T-helper 1 cell treated with Interleukin-12 subunit alpha and Interleukin-12 subunit beta and Interleukin-4 antibody, amounts not matched to agents 30 μg/mL and 1 μg/mL, for 36 hours (primary cell): ENCODE data around the gene CSTA.

Source experiments
- H3K27ac Mint-ChIP-seq: one replicate; pipeline ENCODE4 v1.8.0; 2021; ENCODE audit warnings: mild to moderate bottlenecking, mixed read lengths
- H3K27me3 Mint-ChIP-seq: one replicate; pipeline ENCODE4 v1.8.0; 2021; ENCODE audit warnings: low read depth, mixed read lengths
- H3K36me3 Mint-ChIP-seq: one replicate; pipeline ENCODE4 v1.8.0; 2021; ENCODE audit warnings: low read depth, mixed read lengths
- H3K4me1 Mint-ChIP-seq: one replicate; pipeline ENCODE4 v1.8.0; 2021; ENCODE audit warnings: low read depth, mixed read lengths
- H3K4me3 Mint-ChIP-seq: one replicate; pipeline ENCODE4 v1.8.0; 2021; ENCODE audit warnings: mild to moderate bottlenecking, moderate library complexity, mixed read lengths
- H3K9me3 Mint-ChIP-seq: one replicate; pipeline ENCODE4 v1.8.0; 2021; ENCODE audit warnings: mixed read lengths

CSTA gene

GRCh38 chr3:122377975-122378374, 52.9 kb downstream of the CSTA start:
- H3K36me3 Mint-ChIP-seq = peaks cover 16% of the 10 kb centered on the region
- no peak overlapping the region for H3K27ac Mint-ChIP-seq
- no peak overlapping the region for H3K4me3 Mint-ChIP-seq
- H3K9me3 Mint-ChIP-seq = no peaks in the 10 kb centered on the region
- no peaks in the 10 kb centered on the region for H3K27me3 Mint-ChIP-seq
- H3K4me1 Mint-ChIP-seq = peaks cover 31% of the 10 kb centered on the region

- Mint-ChIP-seq H3K9me3 (no peaks in the 10 kb centered on the region), H3K27ac (peak within 1 kb of the TSS; percentile 90), H3K36me3 (peaks cover 8% of the 10 kb centered on the region), H3K27me3 (no peaks in the 10 kb centered on the region), H3K4me3 (peak within 1 kb of the TSS; percentile 93), H3K4me1 (peaks cover 50% of the 10 kb centered on the region)
Measured at GRCh38 chr3:122382888-122383666, 58.0 kb downstream of the CSTA start, which contains the start of gene MIX23. MIX23 (minus strand) TSS chr3:122383231; CDS start chr3:122383224, 7 bp downstream.

- peak within 1 kb of the TSS; percentile 90 for H3K27ac Mint-ChIP-seq
Measured at GRCh38 chr3:122383771-122384697, 59.0 kb downstream of the CSTA start, which contains the start of gene FAM162A. FAM162A (plus strand) TSS chr3:122384182; CDS start chr3:122384266, 84 bp downstream.

GRCh38 chr3:122387709-122388108, 62.7 kb downstream of the CSTA start:
- Mint-ChIP-seq H3K27ac (no peak overlapping the region), H3K36me3 (peaks cover 11% of the 10 kb centered on the region), H3K27me3 (no peaks in the 10 kb centered on the region), H3K4me1 (peaks cover 38% of the 10 kb centered on the region), H3K9me3 (no peaks in the 10 kb centered on the region), H3K4me3 (no peak overlapping the region)

More at GRCh38 chr3:122383771-122384697, 59.0 kb downstream of the CSTA start, which contains the start of gene FAM162A:
- peak within 1 kb of the TSS; percentile 93 for H3K4me3 Mint-ChIP-seq
- H3K4me1 Mint-ChIP-seq = peaks cover 52% of the 10 kb centered on the region
- no peaks in the 10 kb centered on the region for H3K9me3 Mint-ChIP-seq
- H3K36me3 Mint-ChIP-seq = peaks cover 13% of the 10 kb centered on the region
- no peaks in the 10 kb centered on the region for H3K27me3 Mint-ChIP-seq

- H3K27ac Mint-ChIP-seq = no peak overlapping the region
- no peaks in the 10 kb centered on the region for H3K9me3 Mint-ChIP-seq
- H3K27me3 Mint-ChIP-seq = no peaks in the 10 kb centered on the region
- no peak overlapping the region for H3K4me3 Mint-ChIP-seq
- peaks cover 18% of the 10 kb centered on the region for H3K36me3 Mint-ChIP-seq
- H3K4me1 Mint-ChIP-seq = peaks cover 42% of the 10 kb centered on the region
Measured at GRCh38 chr3:122389197-122389596, 64.1 kb downstream of the CSTA start.

- H3K36me3 Mint-ChIP-seq = peaks cover 18% of the 10 kb centered on the region
- H3K9me3 Mint-ChIP-seq = no peaks in the 10 kb centered on the region
- no peak overlapping the region for H3K4me3 Mint-ChIP-seq
- no peaks in the 10 kb centered on the region for H3K27me3 Mint-ChIP-seq
- peaks cover 39% of the 10 kb centered on the region for H3K4me1 Mint-ChIP-seq
- no peak overlapping the region for H3K27ac Mint-ChIP-seq
Measured at GRCh38 chr3:122389892-122390291, 64.8 kb downstream of the CSTA start.

- no peaks in the 10 kb centered on the region for H3K9me3 Mint-ChIP-seq
- no peak overlapping the region for H3K27ac Mint-ChIP-seq
- H3K4me1 Mint-ChIP-seq = peaks cover 37% of the 10 kb centered on the region
- H3K36me3 Mint-ChIP-seq = peaks cover 19% of the 10 kb centered on the region
- H3K27me3 Mint-ChIP-seq = no peaks in the 10 kb centered on the region
- no peak overlapping the region for H3K4me3 Mint-ChIP-seq
Measured at GRCh38 chr3:122390665-122391064, 65.6 kb downstream of the CSTA start.
